OCI-LY3 (cell line): Measurements from ENCODE around the gene AFMID.

Experiments
- EZH2phosphoT487 ChIP-seq: fragments of 200-600 bp; shearing (Covaris generic); IDR thresholded peaks from 2 replicates; pipeline ENCODE4 v1.6.1; 2018; ENCODE audit warnings: antibody characterized with exemption, mixed run types, low read depth
- TF ChIP-seq, protein P1 (sequence below): fragments of 200-600, 300-600 bp; sonication (generic); IDR thresholded peaks from 2 replicates; pipeline ENCODE4 v1.5.1; 2014; ENCODE audit warnings: antibody characterized with exemption, low read length, low read depth

DNA sequence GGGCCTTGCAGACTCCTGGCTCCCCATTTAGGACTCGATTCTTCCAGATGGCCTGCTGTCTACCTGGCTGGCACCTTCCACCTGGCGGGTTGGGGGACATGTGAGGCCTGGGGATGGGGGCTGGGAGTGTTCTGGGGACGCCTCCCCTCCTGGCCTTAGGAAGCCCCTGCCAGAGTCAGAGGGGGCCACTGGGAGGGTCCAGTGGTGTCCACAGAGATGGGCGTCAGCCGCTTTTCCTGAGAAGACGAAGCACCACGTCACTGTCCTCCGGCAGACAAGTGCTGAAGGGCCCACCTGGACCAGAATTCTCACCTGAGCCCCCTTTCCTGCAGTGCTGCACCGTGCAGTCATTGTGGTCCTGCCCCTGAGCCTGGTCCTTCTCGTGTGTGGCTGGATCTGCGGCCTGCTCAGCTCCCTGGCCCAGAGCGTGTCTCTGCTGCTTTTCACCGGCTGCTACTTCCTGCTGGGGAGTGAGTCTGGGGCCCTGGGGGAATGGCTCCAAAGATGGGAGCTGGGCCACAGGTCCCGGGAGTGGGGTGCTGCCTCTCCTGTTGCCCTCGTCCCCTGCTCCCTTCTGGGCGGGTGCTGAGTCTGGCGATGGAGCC lies 47.2 kb downstream of the AFMID start:
- TF ChIP-seq, protein P1, sequence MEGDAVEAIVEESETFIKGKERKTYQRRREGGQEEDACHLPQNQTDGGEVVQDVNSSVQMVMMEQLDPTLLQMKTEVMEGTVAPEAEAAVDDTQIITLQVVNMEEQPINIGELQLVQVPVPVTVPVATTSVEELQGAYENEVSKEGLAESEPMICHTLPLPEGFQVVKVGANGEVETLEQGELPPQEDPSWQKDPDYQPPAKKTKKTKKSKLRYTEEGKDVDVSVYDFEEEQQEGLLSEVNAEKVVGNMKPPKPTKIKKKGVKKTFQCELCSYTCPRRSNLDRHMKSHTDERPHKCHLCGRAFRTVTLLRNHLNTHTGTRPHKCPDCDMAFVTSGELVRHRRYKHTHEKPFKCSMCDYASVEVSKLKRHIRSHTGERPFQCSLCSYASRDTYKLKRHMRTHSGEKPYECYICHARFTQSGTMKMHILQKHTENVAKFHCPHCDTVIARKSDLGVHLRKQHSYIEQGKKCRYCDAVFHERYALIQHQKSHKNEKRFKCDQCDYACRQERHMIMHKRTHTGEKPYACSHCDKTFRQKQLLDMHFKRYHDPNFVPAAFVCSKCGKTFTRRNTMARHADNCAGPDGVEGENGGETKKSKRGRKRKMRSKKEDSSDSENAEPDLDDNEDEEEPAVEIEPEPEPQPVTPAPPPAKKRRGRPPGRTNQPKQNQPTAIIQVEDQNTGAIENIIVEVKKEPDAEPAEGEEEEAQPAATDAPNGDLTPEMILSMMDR: no peak
- TF ChIP-seq EZH2phosphoT487: no peak
